HG03354 (cell line): ENCODE measurements around the gene SMIM28.

Source experiments
- ATAC-seq: cut with Tn5 transposase; IDR thresholded peaks from one replicate; pipeline ENCODE4 v1.9.1; 2021; ENCODE audit warnings: mild to moderate bottlenecking; ENCODE audit not compliant: unreplicated experiment, poor library complexity, severe bottlenecking

The SMIM28 gene

DNA sequence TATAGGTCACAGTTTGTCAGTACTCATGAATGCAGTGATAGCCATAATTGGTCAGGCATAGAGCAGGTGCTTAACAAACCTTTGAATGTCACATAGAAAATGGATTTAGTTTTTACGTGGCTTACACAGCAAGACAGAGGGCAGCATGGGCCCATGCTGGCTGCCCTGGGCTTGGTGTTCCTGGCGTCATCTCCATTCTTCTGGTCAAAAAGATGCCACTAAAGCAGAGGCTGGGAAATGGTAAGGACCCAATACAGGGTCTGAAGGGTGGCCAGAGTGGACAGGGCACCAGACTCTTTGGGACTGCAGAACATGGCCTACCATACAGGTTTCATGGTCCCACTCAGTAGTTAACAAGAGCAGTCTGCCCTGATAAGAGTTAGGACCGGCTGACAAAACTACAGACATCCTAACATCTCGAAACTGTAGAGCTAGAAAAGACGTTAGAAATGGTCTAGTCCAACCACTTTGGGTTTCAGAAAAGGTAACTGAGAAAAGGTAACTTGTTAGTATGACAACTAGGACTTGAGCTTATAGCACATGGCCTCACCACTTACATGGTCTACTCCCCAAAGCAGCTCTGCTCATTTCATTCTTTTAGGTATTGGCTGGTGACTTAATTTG, 48.9 kb downstream of the SMIM28 start:
- no peak for ATAC-seq

DNA sequence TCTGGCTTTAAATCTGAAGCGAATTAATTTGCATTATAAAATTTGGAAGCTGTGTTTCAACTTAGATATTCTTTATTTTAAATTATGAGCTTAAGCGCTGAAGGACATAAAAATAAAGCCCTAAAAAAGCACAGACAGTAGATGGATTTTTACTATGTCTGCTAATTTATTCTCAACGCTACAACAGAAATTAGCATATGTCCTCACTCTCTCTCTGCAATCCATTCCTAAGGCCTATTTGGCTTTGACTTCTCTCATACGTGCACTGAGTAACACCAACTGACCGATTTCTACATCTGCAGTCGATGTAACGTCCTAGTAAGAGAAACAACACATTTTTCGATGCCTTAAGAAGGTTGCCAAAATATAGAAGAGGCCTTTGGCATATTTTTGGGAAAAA, 50.0 kb downstream of the SMIM28 start:
- no peak for ATAC-seq

DNA sequence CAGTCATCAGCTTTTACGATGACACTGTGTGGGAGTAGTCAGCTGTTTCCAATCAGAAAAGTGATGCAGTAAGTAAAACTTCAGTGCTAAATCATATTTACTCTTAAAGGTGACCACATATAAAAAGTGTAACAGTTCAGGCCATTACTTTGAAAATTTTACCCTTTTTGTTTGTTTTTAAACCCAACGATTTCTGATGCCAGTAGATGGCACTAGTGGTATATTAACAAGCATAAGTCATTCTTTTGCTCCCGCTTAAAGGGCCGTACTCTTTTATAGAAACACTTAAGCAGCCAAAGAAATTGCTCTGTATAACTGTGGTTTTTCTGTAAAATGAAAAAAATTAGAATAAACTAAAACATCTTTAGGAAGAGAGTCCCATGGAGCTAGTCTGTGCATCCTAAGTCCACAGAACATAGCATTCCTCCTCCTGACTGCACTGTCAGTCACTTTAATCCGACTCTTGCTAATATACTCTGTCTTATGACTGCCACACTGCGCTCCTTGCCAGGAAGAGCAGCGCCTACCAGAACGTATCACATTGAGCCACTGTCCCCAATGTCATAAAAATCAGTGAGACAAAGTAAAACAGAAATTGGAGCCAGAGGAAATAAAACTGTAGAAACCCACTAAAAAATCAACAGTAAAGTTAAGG, 51.4 kb downstream of the SMIM28 start:
- ATAC-seq = no peak

DNA sequence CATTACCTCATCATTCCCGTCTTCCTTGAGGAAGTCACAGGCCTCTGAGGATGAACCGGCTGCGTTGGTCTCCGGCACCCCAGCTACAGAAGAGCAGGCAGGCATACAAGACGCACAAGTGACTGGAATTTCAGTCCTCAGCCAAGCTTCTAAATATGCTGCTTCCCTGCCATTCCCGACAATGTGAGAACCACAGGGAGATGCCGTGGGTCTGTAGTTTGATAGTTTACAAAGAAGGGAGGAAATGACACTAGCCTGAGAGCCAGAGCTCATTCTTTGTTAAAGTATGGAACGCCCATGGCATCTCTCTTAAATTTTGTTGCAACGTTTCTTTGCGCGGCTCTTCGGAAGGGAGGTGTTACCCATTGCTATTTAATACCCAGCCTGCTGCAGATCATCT, 52.1 kb downstream of the SMIM28 start:
- no peak for ATAC-seq

DNA sequence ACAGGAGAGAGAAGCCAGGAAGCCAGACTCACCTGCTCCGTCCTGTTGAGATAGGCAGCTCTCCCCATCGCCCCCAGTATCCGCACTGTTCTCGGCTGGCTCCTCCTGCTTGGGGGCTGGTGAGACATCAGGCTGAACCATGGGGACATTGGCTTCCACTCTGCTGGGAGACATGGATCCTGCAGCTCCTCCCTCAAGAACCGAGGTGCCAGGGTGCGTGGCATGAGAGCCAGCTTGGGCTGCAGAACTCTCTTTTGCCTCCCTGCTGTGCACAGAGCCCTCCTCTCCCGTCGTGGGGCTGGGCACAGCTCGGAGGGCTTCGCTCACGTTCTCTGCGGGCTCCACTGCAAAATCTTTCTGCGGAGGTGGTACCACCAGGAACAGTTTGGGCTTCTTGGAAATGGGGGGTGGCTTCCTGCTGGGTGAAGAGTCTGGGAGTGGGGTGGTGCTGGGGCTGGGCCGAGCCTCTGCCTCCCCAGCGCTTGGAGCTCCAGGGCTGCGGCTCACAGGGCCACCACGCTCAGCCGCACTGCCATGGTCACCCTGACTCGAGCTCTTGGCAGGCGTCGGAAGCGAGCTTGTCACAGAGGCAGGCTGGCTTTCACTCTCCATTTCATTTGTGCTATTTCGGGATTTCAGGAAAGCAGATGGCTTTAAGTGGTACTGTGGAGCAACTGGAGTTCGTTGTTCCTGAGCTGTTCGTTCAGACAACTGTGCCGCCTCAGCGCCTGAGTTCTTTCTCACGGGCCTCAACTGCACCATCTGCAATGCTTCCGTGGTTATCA, 52.8 kb downstream of the SMIM28 start:
- no peak for ATAC-seq

DNA sequence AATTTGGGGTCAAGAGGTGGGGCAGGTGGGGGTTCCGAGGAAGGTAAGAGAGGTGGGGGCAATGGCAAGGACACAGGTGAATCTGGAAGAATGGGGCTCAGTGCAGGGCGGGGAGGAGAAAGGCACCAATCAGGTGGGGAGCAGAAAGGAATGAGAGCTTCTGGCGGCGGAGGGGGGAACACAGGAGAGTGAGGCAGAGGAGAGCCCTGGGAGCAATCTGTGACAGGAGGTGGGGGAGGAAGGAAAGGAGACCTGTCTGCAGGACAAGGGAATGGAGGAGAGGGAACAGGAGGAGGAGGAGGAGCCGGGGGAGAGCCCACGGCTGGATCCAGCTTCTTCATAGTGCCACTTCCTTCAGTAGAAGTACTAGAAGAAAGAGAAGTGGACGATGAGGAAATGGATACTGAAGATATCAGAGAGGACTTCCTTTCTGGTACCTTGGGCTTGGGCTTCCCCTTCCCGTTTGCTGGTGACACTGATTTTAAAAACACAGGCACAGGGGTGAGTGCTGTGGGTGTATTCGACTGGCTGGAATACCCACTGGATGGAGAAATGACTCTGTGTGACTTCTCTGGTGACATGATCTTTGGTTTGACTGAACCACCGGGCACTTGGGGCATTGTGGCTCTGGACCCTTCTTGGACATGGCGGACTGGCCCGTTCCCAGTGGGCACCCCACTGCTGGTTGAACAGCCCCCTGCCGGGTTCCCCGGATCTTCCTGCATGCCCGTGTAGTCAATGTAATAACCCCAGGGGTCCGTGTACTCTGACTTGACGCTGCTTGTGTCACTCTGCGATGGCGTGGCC, 53.8 kb downstream of the SMIM28 start:
- no peak for ATAC-seq

DNA sequence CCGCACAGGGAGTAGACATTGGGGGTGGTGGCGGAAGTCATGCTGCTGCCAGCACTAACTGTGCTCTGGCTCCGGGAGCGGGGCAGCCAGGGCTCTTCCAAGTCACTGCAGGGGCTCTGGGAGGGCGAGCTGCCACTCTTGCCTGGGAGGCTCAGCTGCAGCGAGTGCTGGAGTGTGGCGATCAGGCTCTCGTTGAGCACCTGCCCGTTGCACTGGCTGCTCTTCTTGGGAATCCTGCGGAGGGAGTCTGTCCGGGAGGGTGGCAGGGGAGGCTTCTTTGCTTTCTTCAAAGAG, 54.3 kb downstream of the SMIM28 start:
- no peak for ATAC-seq
